PC-9 (cell line): ENCODE results near the gene ZRANB2. TPM values are rescaled to one million over a fixed set of nuclear protein-coding genes. Genes with fewer than 3 reads are reported as not detected.

Experiments
- Bru-seq: library from RNA; stranded (reverse); fragments of 400-500 nt; gene quantifications from one replicate; lab custom pipeline; 2021; lab: Mats Ljungman, UMichigan
- BruChase-seq, 2 experiments: library from RNA; stranded (reverse); fragments of 400-500 nt; gene quantifications; one replicate each; lab custom pipeline; 2021; lab: Mats Ljungman, UMichigan
- BruUV-seq: library from RNA; stranded (reverse); fragments of 400-500 nt; replicated peaks from 2 replicates; lab custom pipeline; 2021; lab: Mats Ljungman, UMichigan
- CTCF ChIA-PET: fragments of 300-600 bp; sonication (Branson Sonifier 250); formaldehyde crosslinking; loops from one replicate; lab custom pipeline; 2022; ENCODE audit warnings: antibody characterized with exemption; lab: Charles Lee
- POLR2A ChIA-PET: fragments of 300-600 bp; sonication (Branson Sonifier 250); formaldehyde crosslinking; loops from one replicate; lab custom pipeline; 2022; ENCODE audit warnings: antibody characterized with exemption; ENCODE audit not compliant: unreplicated experiment; lab: Charles Lee
- DNase-seq, 2 experiments: peaks; one replicate each; pipeline versions ENCODE4 v3.0.0 to v3.0.0-alpha.2; 2015 to 2022; ENCODE audit warnings: mixed read lengths in 1 of 2
- H2AFZ ChIP-seq: fragments of 200-600 bp; sonication (generic); 2 replicates; pipeline ENCODE4 v1.8.1; 2017; ENCODE audit warnings: antibody characterized with exemption
- H3F3A ChIP-seq: fragments of 200-600 bp; sonication (generic); 2 replicates; pipeline ENCODE4 v1.8.1; 2017; ENCODE audit warnings: antibody characterized with exemption, mild to moderate bottlenecking, low read depth; ENCODE audit not compliant: insufficient read depth
- H3K27ac ChIP-seq: fragments of 200-600 bp; sonication (generic); 2 replicates; pipeline ENCODE4 v1.6.1; 2016; ENCODE audit warnings: mixed run types
- H3K27me3 ChIP-seq: fragments of 200-600 bp; sonication (generic); 2 replicates; pipeline ENCODE4 v1.6.1; 2016; ENCODE audit warnings: low read depth, mixed run types; ENCODE audit not compliant: insufficient read depth
- H3K36me3 ChIP-seq: fragments of 200-600 bp; sonication (generic); 2 replicates; pipeline ENCODE4 v1.6.1; 2016; ENCODE audit warnings: low read depth, mixed run types
- H3K4me1 ChIP-seq: fragments of 200-600 bp; sonication (generic); replicated peaks from 2 replicates; pipeline ENCODE4 v1.6.1; 2016; ENCODE audit warnings: mixed run types; ENCODE audit not compliant: insufficient read depth
- H3K4me2 ChIP-seq: fragments of 200-600 bp; sonication (generic); 2 replicates; pipeline ENCODE4 v1.6.1; 2017; ENCODE audit warnings: mixed run types
- H3K4me3 ChIP-seq: fragments of 200-600 bp; sonication (generic); 2 replicates; pipeline ENCODE4 v1.6.1; 2016; ENCODE audit warnings: mixed run types
- H3K79me2 ChIP-seq: fragments of 200-600 bp; sonication (generic); 2 replicates; pipeline ENCODE4 v1.6.1; 2017; ENCODE audit warnings: low read depth, mixed run types
- H3K9me2 ChIP-seq: fragments of 200-600 bp; sonication (generic); 2 replicates; pipeline ENCODE4 v1.8.1; 2017; ENCODE audit warnings: mild to moderate bottlenecking; ENCODE audit not compliant: insufficient read depth
- H3K9me3 ChIP-seq: fragments of 200-600 bp; sonication (generic); 2 replicates; pipeline ENCODE4 v1.8.1; 2016; ENCODE audit warnings: low read depth; ENCODE audit not compliant: insufficient read depth
- H4K20me1 ChIP-seq: fragments of 200-600 bp; sonication (generic); 2 replicates; pipeline ENCODE4 v1.8.1; 2017; ENCODE audit not compliant: insufficient read depth
- EZH2 ChIP-seq: fragments of 200-600 bp; sonication (generic); IDR thresholded peaks from 2 replicates; pipeline ENCODE4 v1.8.0; 2017; ENCODE audit warnings: antibody characterized with exemption, low read depth
- intact Hi-C: fragments of 100-400 bp; cut with micrococcal nuclease; formaldehyde crosslinking; loops from one replicate; pipeline ENCODE4 v1.10.0; 2022; ENCODE audit not compliant: unreplicated experiment
- long read RNA-seq: library from polyadenylated mRNA; stranded (forward); transcript quantifications from one replicate; pipeline ENCODE4 v2.0.0, GENCODE V29; 2022
- total RNA-seq: library from RNA; stranded (reverse); gene quantifications from 2 replicates; pipeline ENCODE4 v1.2.3, GENCODE V29; 2021
- TF ChIP-seq, protein P1 (sequence below): fragments of 200-600 bp; sonication (generic); conservative IDR thresholded peaks from 2 replicates; pipeline ENCODE4 v1.6.1; 2017; ENCODE audit warnings: mixed run types, antibody characterized with exemption, mild to moderate bottlenecking, moderate library complexity

The ZRANB2 gene, protein sequence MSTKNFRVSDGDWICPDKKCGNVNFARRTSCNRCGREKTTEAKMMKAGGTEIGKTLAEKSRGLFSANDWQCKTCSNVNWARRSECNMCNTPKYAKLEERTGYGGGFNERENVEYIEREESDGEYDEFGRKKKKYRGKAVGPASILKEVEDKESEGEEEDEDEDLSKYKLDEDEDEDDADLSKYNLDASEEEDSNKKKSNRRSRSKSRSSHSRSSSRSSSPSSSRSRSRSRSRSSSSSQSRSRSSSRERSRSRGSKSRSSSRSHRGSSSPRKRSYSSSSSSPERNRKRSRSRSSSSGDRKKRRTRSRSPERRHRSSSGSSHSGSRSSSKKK
- total RNA-seq (75.8 and 79.6 TPM in 2 replicates), Bru-seq, nascent RNA (percentile 97 among the genes with signal in this experiment), BruChase-seq, experiment 1, labeled RNA remaining after a 2-hour chase (percentile 99 among the genes with signal in this experiment), BruChase-seq, experiment 2, labeled RNA remaining after a 6-hour chase (percentile 88 among the genes with signal in this experiment)
- long read RNA-seq, transcript ZRANB2-202 (10 exons, 3,078 nt) = minor isoform, 17 of 84 reads
- long read RNA-seq, transcript ZRANB2-201 (11 exons, 2,821 nt) = major isoform, 32 of 84 reads
- long read RNA-seq, partial matches to known transcripts = 13 of 84 reads
- long read RNA-seq, other reads (novel, unspliced or antisense) = 17 of 84 reads

- BruUV-seq = no TSS peak
- peak within 1 kb of the TSS; percentile 83 for H3K27ac ChIP-seq
- H3K27me3 ChIP-seq = no peaks in the 10 kb centered on the region
- H3F3A ChIP-seq = peaks cover 6% of the 10 kb centered on the region
- peak within 1 kb of the TSS; percentile 82 for H2AFZ ChIP-seq
- no peak for TF ChIP-seq EZH2
- TF ChIP-seq, protein P1, sequence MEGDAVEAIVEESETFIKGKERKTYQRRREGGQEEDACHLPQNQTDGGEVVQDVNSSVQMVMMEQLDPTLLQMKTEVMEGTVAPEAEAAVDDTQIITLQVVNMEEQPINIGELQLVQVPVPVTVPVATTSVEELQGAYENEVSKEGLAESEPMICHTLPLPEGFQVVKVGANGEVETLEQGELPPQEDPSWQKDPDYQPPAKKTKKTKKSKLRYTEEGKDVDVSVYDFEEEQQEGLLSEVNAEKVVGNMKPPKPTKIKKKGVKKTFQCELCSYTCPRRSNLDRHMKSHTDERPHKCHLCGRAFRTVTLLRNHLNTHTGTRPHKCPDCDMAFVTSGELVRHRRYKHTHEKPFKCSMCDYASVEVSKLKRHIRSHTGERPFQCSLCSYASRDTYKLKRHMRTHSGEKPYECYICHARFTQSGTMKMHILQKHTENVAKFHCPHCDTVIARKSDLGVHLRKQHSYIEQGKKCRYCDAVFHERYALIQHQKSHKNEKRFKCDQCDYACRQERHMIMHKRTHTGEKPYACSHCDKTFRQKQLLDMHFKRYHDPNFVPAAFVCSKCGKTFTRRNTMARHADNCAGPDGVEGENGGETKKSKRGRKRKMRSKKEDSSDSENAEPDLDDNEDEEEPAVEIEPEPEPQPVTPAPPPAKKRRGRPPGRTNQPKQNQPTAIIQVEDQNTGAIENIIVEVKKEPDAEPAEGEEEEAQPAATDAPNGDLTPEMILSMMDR = peak; percentile 79
- peaks cover 35% of the 10 kb centered on the region for H4K20me1 ChIP-seq
- ChIA-PET CTCF (no interaction called here), POLR2A (interaction anchor here (0.6 to 0.7 kb wide), 3 partner anchors 587 to 860 kb away, joined by 3 to 6 read pairs (median 6); no protein-coding TSS in a partner anchor)
- intact Hi-C loops = loop anchor here (2.0 to 5.0 kb wide), 2 partner anchors 441 to 876 kb away; partner anchors contain the start of gene LRRC40
- peaks cover 21% of the 10 kb centered on the region for H3K4me1 ChIP-seq
- H3K9me2 ChIP-seq = no peaks in the 10 kb centered on the region
- H3K36me3 ChIP-seq = peaks cover 29% of the 10 kb centered on the region
- peak within 1 kb of the TSS; percentile 88 for H3K4me2 ChIP-seq
- peak; percentile 83 to 96 for DNase-seq
- peak within 1 kb of the TSS; percentile 82 for H3K4me3 ChIP-seq
- peaks cover 46% of the 10 kb centered on the region for H3K79me2 ChIP-seq
- no peaks in the 10 kb centered on the region for H3K9me3 ChIP-seq
These were observed at the start of gene ZRANB2 for GRCh38 chr1:71080739-71081696. Gene ZRANB2, minus strand, starts transcription at chr1:71081035. Its CDS starts 40 bp downstream, at chr1:71080995.

GRCh38 chr1:71128060-71128459 is 47.2 kb upstream of the ZRANB2 start:
- Histone ChIP-seq H3K9me2 (0 out of 2 replicates have a peak, but pooled peaks cover 5% of the 10 kb centered on the region), H3K4me2 (no peak overlapping the region), H3K79me2 (no peaks in the 10 kb centered on the region), H3K36me3 (no peaks in the 10 kb centered on the region), H3F3A (no peaks in the 10 kb centered on the region), H3K4me1 (no peaks in the 10 kb centered on the region), H3K27ac (no peak overlapping the region), H2AFZ (no peak overlapping the region), H4K20me1 (no peaks in the 10 kb centered on the region), H3K9me3 (no peaks in the 10 kb centered on the region), H3K27me3 (no peaks in the 10 kb centered on the region), H3K4me3 (no peak overlapping the region)
- no peak for TF ChIP-seq EZH2
- TF ChIP-seq, protein P1 = no peak
- DNase-seq = no peak
- intact Hi-C loops = no loop called here
- BruUV-seq = no TSS peak
- ChIA-PET CTCF (no interaction called here), POLR2A (no interaction called here)

- Histone ChIP-seq H3K9me3 (no peaks in the 10 kb centered on the region), H3K4me3 (no peak overlapping the region), H3K79me2 (no peaks in the 10 kb centered on the region), H3K4me1 (no peaks in the 10 kb centered on the region), H4K20me1 (no peaks in the 10 kb centered on the region), H3K36me3 (no peaks in the 10 kb centered on the region), H3F3A (no peaks in the 10 kb centered on the region), H3K9me2 (no peaks in the 10 kb centered on the region), H2AFZ (no peak overlapping the region), H3K27ac (no peak overlapping the region), H3K27me3 (no peaks in the 10 kb centered on the region), H3K4me2 (no peak overlapping the region)
- DNase-seq = no peak
- ChIA-PET CTCF (no interaction called here), POLR2A (no interaction called here)
- no peak for TF ChIP-seq EZH2
- TF ChIP-seq, protein P1 = no peak
- BruUV-seq = no TSS peak
- intact Hi-C loops = no loop called here
These were observed 37.3 kb upstream of the ZRANB2 start for GRCh38 chr1:71118086-71118485.
